ENCODE measurements around the gene GLP1R.

GLP1R gene

GRCh38 chr6:39048481-39049399, at the start of gene GLP1R:
Gene GLP1R (plus strand): TSS chr6:39048781. CDS start chr6:39048841, 60 bp downstream.
- no peak for DNase-seq

GRCh38 chr6:39003072-39003471, 45.5 kb upstream of the GLP1R start:
- no peak for DNase-seq

GRCh38 chr6:39003492-39003891, 45.1 kb upstream of the GLP1R start:
- DNase-seq: no peak

- DNase-seq: no peak
Measured at GRCh38 chr6:39004801-39005200, 43.8 kb upstream of the GLP1R start.

- DNase-seq: no peak
Measured at GRCh38 chr6:39005774-39006173, 42.8 kb upstream of the GLP1R start.

GRCh38 chr6:39007575-39007974, 41.0 kb upstream of the GLP1R start:
- no peak for DNase-seq

- no peak for DNase-seq
Measured at GRCh38 chr6:39008737-39009136, 39.8 kb upstream of the GLP1R start.

- no peak for DNase-seq
Measured at GRCh38 chr6:39009476-39009875, 39.1 kb upstream of the GLP1R start.

GRCh38 chr6:39016839-39017546, 31.6 kb upstream of the GLP1R start:
- DNase-seq: no peak

- no peak for DNase-seq
Measured at GRCh38 chr6:39017547-39017880, 31.1 kb upstream of the GLP1R start.

GRCh38 chr6:39018103-39018502, 30.5 kb upstream of the GLP1R start:
- DNase-seq: no peak

GRCh38 chr6:39020136-39020535, 28.4 kb upstream of the GLP1R start:
- no peak for DNase-seq

- no peak for DNase-seq
Measured at GRCh38 chr6:39021041-39021440, 27.5 kb upstream of the GLP1R start.

GRCh38 chr6:39021779-39022178, 26.8 kb upstream of the GLP1R start:
- DNase-seq: no peak

- no peak for DNase-seq
Measured at GRCh38 chr6:39026175-39026574, 22.4 kb upstream of the GLP1R start.

GRCh38 chr6:39029156-39030011, 19.2 kb upstream of the GLP1R start:
- peak; percentile 55 for DNase-seq

GRCh38 chr6:39035681-39036080, 12.9 kb upstream of the GLP1R start:
- DNase-seq: no peak

GRCh38 chr6:39037082-39037508, 11.5 kb upstream of the GLP1R start:
- no peak for DNase-seq

- DNase-seq: no peak
Measured at GRCh38 chr6:39037707-39038106, 10.9 kb upstream of the GLP1R start.

- no peak for DNase-seq
Measured at GRCh38 chr6:39040080-39040673, 8.4 kb upstream of the GLP1R start.

GRCh38 chr6:39041072-39041471, 7.5 kb upstream of the GLP1R start:
- no peak for DNase-seq

- no peak for DNase-seq
Measured at GRCh38 chr6:39043776-39044175, 4.8 kb upstream of the GLP1R start.

GRCh38 chr6:39044181-39044580, 4.4 kb upstream of the GLP1R start:
- no peak for DNase-seq

All from activated CD4-positive, alpha-beta T cell treated with anti-CD3 and anti-CD28 coated beads, Interleukin-10, Interleukin-2, amounts not matched to agents 100 ng/mL and 50 ng/mL, durations not matched to agents 16 hours and 8 hours (primary cell).